ENCODE data around the gene SHD.
"Not testable (repeated sequence)": the region's sequence is repeated elsewhere in the genome, so short reads cannot be mapped to it uniquely, and the experiment has no call there.

Gene SHD

DNA sequence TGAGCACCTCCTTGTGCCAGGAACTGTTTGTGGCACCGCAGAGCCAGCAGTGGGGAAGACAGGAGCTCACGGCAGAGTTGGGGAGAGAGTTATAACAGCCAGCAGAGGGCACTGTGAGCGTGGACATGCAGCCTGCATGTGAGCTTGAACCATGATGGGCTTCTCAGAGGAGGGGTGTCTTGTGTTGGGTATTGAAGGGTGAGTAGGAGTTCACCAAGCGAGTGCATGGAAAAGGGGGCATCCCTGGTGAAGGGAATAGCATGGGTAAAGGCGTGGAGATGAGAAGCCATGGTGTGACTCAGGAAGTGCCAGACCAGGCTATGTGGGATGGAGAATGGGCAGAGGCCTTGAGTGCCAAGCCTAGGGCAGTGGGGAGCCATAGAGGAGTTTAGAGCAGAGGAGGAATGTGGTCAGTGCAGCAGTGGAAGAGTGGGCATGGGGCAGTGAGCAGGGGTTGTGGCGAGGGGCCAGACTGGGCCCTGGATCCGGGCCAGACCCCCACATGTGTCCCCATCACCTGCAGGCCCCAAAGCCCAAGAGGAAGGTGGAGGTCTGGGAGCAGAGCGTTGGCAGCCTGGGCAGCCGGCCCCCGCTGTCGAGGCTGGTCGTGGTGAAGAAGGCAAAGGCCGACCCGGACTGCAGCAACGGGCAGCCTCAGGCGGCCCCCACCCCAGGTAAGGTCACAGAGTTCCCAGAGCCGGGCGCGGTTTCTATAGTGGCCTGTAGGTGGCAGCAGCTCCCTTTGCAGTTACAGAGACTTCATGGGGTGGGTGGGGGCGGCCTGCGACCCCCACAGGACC lies 11.8 kb upstream of the SHD start:
- DNase-seq = peak; percentile 38

DNA sequence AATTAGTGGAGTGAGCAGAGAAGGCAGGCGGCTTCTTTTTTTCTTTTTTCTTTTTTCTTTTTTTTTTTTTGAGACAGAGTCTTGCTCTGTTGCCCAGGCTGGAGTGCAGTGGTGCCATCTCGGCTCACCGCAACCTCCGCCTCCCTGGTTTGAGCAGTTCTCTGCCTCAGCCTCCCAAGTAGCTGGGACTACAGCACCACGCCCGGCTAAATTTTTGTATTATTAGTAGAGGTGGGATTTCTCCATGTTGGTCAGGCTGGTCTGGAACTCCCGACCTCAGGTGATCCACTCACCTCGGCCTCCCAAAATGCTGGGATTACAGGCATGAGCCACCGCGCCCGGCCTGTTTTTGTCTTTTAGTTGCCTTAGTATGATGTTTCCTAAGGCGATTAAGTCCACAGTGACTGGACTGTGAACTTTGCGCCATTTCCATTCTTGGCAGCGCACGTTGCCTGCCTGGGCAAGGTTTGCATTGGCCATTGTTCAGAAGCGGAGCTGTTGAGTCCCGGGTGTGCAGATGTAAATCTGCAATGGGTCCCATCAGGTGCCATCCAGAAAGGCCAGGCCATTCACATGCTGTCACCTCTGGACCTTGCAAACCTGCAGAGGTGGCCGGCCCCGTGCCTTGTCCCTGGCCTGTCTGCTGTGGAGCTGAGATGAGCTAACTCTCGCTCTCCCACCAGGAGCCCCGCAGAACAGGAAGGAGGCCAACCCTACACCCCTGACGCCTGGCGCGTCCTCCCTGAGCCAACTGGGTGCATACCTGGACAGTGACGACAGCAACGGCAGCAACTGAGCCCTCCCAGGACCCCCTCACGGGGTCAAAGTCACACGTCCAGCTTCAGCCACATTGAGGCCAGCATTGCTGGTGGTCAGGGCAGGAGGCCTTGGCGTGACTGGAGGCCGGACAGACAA lies 10.9 kb upstream of the SHD start:
- no peak for DNase-seq

DNA sequence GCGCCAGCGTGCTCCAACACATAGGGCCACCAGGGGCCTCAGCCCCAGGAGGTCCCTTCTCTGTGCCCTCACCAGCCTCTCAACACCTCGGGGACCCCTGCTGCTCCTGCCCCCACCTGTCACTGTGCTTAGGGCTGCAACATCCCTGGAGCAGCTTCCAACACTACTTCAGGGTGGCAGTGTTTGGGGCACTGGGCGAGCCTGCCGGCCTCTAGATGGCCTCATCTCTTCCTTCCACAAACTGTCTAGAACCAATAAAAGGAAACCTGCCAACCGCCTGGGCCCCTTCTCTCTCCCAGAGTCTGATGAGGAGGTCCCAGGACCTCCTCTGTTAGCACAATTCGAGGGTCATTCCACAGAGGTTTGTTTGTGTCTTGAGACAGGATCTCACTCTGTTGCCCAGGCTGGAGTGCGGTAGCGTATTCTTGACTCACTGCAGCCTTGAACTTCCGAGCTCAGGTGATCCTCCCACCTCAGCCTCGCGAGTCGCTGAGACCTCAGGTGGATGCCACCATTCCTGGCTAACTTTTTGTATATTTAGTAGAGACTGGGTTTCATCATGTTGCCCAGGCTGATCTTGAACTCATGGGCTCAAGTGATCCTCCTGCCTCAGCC lies 10.1 kb upstream of the SHD start:
- DNase-seq = no peak

DNA sequence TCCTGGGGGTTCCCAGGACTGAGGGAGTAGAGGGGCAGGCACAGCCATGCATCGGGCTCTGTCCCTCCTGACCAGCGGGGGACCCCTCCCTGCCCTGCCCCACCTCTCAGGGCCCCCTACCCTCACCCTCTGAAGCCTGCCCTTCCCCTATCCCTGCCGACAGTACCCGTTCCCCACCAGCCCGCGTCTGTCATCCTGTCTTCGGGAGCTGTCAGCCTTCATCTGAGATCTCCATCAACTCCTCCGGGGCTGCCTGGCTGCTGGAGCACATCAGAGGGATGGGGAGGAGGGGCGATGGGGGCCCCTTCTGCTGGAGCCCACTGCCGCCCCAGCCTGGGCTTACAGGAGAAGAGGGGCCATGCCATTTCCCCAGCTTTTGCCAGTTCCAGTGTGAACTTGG lies 6.2 kb upstream of the SHD start:
- no peak for DNase-seq

DNA sequence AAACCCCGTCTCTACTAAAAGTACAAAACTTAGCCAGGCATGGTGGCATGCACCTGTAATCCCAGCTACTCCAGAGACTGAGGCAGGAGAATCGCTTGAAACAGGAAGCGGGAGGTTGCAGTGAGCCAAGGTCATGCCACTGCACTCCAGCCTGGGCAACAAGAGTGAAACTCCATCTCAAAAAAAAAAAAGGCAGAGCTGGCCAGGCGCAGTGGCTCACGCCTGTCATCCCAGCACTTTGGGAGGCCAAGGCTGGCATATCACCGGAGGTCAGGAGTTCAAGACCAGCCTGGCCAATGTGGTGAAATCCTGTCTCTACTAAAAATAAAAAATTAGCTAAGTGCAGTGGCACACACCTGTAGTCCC lies 4.8 kb upstream of the SHD start:
- DNase-seq = not testable (repeated sequence)

DNA sequence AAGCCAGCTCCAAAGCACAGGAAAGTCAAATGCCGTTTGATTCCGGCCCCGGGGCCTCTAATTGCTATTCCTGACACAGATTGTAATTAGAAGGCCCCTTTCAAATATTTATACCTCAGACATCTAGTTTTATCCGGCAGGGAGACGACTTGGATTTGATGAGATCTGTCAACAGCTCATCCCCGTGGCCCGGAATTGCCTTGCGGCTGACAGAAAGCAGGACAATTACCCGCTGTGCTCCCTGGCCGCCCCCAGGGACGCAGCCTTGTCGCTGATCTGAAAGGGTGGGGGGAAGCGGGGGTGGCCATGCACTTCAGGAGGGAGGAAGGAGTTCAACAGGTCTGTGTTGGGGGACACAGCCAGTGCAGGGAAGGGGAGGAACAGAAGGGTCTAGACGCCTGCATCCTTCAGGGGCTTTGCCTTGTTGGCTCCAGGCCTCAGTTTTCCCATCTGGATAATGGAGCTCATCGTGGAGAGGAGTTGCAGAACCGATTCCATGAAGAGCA lies 1.8 kb upstream of the SHD start:
- DNase-seq = no peak

DNA sequence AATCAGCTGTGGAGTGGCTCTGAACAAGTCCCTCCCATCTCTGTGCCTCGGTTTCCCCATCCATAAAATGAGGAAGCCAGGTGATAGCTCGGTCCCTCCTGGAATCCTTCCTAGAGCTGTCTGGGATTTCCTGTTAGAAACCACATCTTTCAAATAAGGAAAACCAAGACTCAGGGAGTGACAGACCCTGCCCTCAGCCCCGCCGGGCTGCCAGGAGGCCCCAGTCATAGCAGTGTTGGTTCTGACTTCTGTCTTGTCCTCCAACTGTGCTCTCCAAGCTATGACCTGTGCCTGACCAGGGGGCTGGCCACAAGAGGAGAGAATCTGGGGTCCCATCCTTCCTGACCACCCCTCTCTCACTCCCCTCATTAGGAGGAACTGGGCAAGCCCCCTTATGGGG lies 1.1 kb upstream of the SHD start:
- no peak for DNase-seq

DNA sequence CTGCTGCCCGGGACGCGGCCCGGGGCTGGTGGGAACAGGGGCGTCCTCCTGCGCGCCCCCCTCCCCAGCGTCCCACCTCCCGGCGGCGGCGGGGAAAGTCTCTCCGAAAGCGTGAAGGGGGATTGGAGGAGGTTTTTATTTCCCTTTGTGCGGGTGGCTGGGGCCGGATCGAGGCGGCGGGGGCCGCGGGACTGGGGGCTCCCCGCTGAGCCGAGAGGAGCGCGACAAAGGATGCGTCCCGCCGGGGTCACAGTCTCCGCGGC lies 132 bp downstream of the SHD start:
- DNase-seq = no peak

DNA sequence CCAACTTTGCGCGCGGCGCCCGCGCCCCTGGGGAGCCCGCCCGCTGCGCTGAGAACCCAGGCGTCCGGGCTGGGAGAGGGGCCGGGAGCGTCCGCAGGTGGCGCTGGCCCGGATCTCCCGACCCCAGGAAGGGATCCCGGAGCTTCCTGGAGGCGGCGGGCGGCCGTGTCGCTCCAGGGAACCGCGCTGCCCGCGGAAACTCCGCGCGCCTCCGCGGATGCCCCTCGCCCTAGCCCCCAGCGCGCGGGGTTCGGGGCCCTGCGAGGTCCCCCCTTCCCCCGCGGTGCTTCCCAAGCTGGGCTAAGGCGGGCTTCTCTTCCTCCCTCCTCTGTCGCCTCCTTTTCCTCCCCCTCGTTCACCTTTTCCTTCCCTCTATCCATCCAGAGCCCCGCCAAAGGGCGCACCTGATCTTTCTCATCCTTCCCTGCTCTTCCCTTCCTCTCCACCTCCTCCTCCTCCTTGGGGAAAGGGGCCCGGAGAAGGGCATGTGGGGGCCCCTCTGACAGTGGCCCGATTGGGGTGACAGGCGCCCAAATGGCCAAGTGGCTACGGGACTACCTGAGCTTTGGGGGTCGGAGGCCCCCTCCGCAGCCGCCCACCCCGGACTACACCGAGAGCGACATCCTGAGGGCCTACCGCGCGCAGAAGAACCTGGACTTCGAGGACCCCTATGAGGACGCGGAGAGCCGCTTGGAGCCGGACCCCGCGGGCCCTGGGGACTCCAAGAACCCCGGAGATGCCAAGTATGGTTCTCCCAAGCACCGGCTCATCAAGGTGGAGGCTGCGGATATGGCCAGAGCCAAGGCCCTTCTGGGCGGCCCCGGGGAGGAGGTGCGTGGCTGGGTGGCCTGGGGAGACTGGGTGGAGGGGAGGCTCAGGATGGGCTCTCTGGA lies 710 bp downstream of the SHD start:
- DNase-seq = no peak

DNA sequence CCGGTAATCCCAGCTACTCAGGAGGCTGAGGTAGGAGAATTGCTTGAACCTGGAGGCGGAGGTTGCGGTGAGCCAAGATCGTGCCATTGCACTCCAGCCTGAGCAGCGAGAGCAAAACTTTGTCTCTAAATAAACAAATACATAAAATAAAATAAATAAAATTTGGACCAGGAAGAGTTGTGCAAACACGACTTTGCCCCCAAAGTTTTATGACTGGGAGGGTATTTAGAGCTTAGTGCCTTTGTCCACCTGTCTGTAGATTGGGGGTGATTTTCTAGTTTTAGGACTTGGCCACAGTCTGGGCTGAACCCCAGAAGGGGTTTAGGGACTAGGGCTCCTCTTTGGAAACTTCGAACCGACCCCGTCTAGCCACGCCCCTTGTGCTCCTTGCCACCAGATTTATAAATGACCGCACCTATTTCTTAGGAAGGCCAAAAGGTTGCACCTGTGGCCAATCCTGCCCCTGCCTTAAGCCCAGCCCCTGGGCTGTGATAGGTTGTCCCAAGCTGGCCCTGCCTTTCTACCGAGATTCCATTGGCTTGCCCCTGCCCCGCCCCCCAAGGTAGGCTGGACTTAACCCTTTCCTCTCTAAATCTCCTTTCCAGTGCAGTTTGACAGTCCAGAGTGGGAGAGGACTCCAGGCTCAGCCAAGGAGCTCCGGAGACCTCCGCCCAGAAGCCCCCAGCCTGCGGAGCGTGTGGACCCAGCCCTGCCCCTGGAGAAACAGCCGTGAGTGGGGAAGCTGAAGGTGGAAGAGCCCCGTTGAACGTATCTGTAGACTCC lies 5.3 kb downstream of the SHD start:
- no peak for DNase-seq

DNA sequence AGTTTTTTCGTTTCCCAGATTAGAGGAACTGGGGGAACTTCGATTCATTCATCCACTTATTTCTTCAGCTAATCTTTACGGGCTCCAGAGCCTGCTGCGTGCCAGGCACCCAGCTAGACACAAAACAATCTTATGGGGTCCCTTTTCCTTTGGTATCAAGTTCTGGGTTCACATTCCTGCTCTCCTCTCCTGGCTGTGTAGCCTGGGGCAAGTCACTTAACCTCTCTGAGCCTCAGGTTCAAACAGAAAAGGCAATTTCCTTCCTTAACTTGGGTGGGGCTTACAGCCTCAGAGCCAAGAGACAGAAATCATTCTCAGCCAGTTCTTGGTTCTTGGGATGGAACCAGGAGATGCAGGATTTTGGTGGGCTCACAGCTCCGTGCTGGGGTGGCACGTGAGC lies 5.9 kb downstream of the SHD start:
- no peak for DNase-seq

DNA sequence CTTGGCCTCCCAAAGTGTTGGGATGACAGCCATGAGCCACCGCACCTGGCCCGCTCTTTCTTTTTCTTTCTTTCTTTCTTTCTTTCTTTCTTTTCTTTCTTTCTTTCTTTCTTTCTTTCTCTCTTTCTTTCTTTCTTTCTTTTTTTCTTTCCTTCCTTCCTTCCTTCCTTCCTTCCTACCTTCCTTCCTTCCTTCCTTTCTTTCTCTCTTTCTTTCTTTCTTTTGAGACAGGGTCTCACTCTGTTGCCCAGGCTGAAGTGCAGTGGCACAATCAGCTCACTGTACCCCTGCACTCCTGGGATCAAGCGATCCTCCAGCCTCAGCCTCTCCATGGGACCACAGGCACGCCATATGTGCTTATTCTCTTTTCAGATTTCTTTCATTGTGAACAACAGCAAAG lies 7.1 kb downstream of the SHD start:
- DNase-seq = not testable (repeated sequence)

DNA sequence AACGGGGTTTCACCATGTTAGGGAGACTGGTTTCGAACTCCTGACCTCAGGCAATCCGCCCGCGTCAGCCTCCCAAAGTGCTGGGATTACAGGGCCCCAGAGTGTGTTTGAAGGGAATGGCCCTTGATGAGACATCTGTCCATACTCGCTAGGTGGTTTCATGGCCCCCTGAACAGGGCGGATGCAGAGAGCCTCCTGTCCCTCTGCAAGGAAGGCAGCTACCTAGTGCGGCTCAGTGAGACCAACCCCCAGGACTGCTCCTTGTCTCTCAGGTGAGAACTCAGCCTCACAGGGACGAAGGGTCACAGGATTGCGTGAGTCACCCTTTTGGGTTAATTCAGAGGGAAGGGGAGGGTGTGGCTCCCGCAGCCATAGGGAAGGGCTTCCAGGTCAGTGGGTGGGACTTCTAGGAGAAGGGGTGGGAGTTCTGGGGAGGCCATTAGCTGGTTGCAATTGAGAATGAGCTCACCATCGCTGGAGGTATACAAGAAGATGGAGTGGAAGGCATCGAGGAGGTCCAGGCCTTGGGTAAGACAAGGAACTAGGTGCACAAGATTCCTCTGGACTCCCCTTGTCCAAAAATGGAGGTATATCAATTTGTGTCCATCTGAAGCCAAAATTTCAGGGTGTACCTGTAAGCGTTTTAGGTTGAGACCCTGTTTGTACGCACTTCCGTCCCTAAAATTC lies 9.2 kb downstream of the SHD start:
- no peak for DNase-seq

DNA sequence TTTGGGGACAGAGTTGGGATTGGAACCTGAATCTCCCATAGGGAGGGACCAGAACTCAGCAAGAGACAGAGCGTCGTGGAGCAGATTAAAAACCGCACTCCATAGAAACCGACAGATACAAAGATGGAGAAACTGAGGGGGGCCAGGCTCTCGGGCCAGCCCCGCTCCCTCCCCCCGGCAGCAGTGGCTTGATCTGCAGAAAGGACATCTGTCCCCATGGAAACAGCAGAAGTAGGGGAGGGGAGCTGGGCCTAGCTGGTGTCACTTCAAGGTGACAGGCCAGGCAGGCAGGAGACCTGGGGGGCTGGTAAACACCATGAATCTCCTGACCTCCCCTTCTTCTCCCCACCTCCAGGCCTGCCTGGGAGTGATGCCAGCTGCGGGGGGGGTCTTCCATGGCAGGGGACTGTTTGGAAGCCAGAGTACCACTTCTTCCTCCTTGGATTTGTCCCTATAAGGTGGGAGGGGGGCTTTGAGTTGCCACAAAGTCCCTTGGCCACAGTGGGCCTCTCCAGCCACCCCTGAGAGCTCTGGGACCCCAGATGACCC lies 12.2 kb downstream of the SHD start:
- DNase-seq = no peak

DNA sequence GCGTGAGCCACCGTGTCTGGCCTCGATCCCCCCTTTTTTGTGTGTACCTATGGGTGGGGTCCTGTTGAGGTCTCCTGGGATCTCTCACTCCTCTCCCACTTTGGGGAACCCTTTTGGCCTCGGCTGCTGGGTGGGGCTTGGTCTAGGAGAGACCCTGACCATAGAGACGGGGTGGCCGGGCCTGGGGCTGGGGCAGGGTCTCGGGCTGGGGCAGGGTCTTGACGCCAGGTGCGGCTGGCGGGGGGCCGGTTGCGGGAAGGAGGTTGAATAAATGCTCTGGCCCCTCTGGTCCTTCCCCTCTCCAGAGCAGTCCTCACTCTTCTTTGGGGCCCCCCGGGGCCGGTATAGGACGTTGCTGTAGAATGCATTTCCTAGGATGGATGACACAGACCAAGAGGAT lies 13.4 kb downstream of the SHD start:
- no peak for DNase-seq

DNA sequence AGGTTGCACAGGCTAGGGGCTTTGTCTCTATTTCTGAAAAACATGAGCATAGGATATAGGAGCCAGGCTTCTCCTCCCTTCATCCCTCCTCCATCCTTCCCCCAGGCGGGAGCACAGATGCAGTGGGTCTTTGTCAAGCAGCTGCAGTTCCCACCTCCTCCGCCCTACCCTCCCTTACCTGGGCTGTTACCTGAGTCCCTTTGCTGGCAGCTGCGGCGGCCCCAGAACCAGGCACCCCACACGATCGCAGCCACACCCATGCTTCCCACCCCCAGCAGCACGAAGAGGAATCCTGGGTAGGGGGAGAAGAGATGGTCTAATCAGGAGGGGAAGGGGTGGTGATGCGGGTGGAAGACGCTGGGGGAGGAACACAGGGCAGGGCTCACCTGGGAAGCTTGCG lies 15.3 kb downstream of the SHD start:
- DNase-seq = no peak

DNA sequence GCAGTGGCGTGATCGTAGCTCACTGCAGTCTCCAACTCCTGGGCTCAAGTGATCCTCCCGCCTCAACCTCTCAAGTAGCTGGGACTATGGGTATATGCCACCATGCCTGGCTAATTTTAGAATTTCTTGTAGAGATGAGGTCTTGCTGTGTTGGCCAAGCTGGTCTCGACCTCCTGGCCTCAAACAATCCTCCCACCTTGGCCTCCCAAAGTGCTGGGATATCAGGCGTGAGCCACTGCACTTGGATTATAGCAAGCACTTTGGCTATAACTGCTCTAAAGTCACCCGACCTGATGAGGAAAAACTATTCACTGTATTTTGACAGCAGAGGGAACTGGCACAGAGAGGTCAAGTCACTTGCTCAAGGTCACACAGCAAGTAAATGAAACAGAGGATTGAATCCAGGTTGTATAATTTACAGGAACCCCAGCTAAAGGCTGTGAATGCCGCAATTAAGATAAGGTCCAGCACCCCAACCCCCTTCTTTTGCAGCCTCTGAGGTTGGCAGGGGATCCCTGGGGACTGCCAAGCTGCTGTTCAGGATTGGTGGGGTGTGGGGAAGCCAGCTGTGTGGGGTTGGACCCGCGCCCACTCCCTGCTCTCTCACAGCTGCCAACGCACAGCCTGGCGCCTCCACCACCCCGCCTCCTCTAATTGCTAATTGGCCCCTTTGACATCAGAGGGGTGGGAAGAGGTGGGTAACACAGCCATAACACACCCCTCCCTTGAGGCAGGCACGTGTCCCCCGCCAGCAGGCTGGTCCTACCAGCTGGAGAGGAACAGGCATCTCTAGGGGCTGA lies 17.1 kb downstream of the SHD start:
- DNase-seq = peak; percentile 97

DNA sequence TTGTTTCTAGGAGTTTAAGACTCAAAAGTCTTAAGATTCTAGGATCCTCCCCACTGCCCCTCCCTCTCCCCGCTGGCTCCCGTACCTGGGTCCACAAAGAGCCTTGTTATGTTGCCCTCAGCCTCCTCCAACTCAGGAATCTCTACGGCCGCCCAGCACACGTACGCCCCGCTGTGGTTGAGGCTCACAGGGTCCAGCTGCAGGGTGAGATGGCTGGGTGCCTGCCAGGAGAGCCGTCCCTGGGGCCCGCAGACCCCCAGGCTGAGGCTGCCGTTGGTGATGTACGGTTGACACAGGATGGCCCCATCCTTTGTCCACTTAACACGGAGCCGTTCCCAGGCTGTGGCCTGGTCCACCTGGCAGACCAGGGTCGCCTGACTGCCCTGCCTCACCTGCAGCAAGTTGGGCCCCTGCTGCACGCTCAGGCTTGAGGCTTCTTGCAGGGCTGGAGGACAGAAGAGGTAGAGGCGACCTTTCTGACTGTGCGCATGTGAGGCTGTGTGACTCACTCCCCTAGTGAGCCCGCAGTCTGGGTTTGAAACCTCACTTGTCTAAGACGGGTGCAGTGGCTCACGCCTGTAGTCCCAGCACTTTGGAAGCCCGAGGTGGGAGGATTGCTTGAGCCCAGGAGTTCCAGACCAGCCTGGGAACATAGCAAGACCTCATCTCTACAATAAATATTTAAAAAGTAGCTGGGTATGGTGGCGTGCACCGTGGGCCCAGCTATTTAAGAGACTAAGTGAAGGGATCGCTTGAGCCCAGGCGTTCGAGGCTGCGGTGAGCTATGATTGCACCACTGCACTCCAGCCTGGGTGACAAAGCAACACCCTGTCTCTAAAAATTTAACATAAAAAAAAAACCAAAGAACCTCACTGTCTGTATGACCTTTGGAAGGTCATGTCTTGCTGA lies 19.1 kb downstream of the SHD start:
- DNase-seq = no peak
